Brain pericyte (primary cell): ENCODE measurements around the gene ITIH2.
"Not testable (repeated sequence)": the region's sequence is repeated elsewhere in the genome, so short reads cannot be mapped to it uniquely, and the experiment has no call there.

Experiments
- DNase-seq: peaks from one replicate; pipeline ENCODE4 v3.0.0-alpha.2; 2012; ENCODE audit warnings: low read depth, low spot score

The ITIH2 gene

GRCh38 chr10:7738536-7739407 lies 35.7 kb downstream of the ITIH2 start:
- DNase-seq = no peak

GRCh38 chr10:7744307-7744706 lies 41.2 kb downstream of the ITIH2 start:
- no peak for DNase-seq

GRCh38 chr10:7748637-7749036 lies 45.5 kb downstream of the ITIH2 start:
- not testable (repeated sequence) for DNase-seq

GRCh38 chr10:7750222-7750621 lies 47.1 kb downstream of the ITIH2 start:
- DNase-seq = no peak

- DNase-seq = no peak
These were observed 49.1 kb downstream of the ITIH2 start for GRCh38 chr10:7752251-7752650.

- no peak for DNase-seq
These were observed 52.0 kb downstream of the ITIH2 start for GRCh38 chr10:7755103-7755502.

- DNase-seq = no peak
These were observed 53.4 kb downstream of the ITIH2 start for GRCh38 chr10:7756360-7756992.

- no peak for DNase-seq
These were observed 60.8 kb downstream of the ITIH2 start for GRCh38 chr10:7763929-7764328.

GRCh38 chr10:7766241-7766640 lies 63.1 kb downstream of the ITIH2 start:
- no peak for DNase-seq

- no peak for DNase-seq
These were observed 64.1 kb downstream of the ITIH2 start for GRCh38 chr10:7767209-7767608.

- no peak for DNase-seq
These were observed 65.3 kb downstream of the ITIH2 start for GRCh38 chr10:7768417-7768816.

- DNase-seq = no peak
These were observed 71.0 kb downstream of the ITIH2 start for GRCh38 chr10:7773845-7774801.

GRCh38 chr10:7776777-7777176 lies 73.7 kb downstream of the ITIH2 start:
- no peak for DNase-seq

GRCh38 chr10:7782194-7782593 lies 79.1 kb downstream of the ITIH2 start:
- DNase-seq = not testable (repeated sequence)

GRCh38 chr10:7786430-7786829 lies 83.3 kb downstream of the ITIH2 start:
- no peak for DNase-seq

GRCh38 chr10:7787150-7787856 lies 84.2 kb downstream of the ITIH2 start:
- DNase-seq = no peak

- DNase-seq = peak; percentile 92
These were observed 84.9 kb downstream of the ITIH2 start, which contains the start of the genes ATP5F1C and KIN for GRCh38 chr10:7787857-7788638. Gene ATP5F1C, plus strand, starts transcription at chr10:7788177. Its CDS starts 31 bp downstream, at chr10:7788208. Gene KIN, minus strand, starts transcription at chr10:7787993. Its CDS starts 60 bp downstream, at chr10:7787933.

- DNase-seq = no peak
These were observed 85.6 kb downstream of the ITIH2 start for GRCh38 chr10:7788639-7789286.

- DNase-seq = no peak
These were observed 86.3 kb downstream of the ITIH2 start for GRCh38 chr10:7789390-7789789.

GRCh38 chr10:7792541-7792940 lies 89.4 kb downstream of the ITIH2 start:
- no peak for DNase-seq
